ENCODE results near the gene RPL32. TPM values are rescaled to one million over a fixed set of nuclear protein-coding genes. Genes with fewer than 3 reads are reported as not detected.
A peak's percentile ranks its signal among the peaks of the same experiment; 100 is the strongest.

Gene RPL32
- total and polyA plus RNA-seq, 2 donors (not counting 3 experiments of a cell fraction or from before 2014, with no cell fraction given) = 1,075 to 1,588 TPM

DNA sequence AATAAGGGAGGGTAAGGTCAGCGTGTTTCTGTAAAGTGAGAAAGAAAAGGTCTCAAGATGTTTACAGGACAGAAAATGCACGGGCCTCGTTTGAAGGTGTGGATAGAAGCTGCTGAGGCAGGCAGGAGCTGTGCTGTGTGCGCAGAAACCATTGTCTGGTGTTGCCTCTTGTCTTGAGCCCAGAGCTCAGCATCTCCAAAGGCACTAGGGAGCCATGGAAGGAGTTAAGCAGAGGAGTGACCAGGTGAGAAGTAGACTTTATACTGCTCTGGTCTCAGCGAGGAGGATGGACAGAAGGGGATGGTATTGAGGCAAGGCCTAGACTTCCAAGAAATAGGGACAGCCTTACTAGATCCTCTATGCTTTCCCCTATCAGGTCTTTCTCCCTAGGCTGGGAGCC is 31.9 kb downstream of the RPL32 start:
- Histone ChIP-seq H3K9me1 (replicated peaks; ENCODE audit: control insufficient read depth, extremely low read depth, insufficient read depth, low read length) (no peaks in the 10 kb centered on the region), H3K4me1 (ENCODE audit: control insufficient read depth, extremely low read depth, insufficient read depth, low read length) (peaks cover 8% of the 10 kb centered on the region), H3K79me2 (ENCODE audit: control insufficient read depth, insufficient read depth, low read length) (no peaks in the 10 kb centered on the region), H3K4me2 (ENCODE audit: insufficient read depth, low read length) (peak overlapping the region; percentile 69), H4K20me1 (replicated peaks; ENCODE audit: control insufficient read depth, extremely low read depth, insufficient read depth, low read length) (no peaks in the 10 kb centered on the region), H2AFZ (ENCODE audit: low read depth, low read length) (peak overlapping the region; percentile 84), H3K4me3 (replicated peaks in 1 of 3; ENCODE audit: insufficient read depth in 1 of 3, low read depth in 1 of 3, low read length in 3 of 3) (peak overlapping the region in 2 of 3 experiments; percentile 46 to 53), H3K9ac (replicated peaks; ENCODE audit: extremely low read depth, insufficient read depth, low read length) (peak overlapping the region; percentile 33), H3K27me3 (ENCODE audit: control insufficient read depth in 2 of 2, insufficient read depth in 2 of 2, low read length in 2 of 2) (no peaks in the 10 kb centered on the region), H3K9me3 (replicated peaks; ENCODE audit: control insufficient read depth, insufficient read depth, low read length) (no peaks in the 10 kb centered on the region), H3K36me3 (ENCODE audit: control insufficient read depth in 2 of 2, extremely low read depth in 1 of 2, insufficient read depth in 2 of 2, low read length in 2 of 2) (no peaks in the 10 kb centered on the region), H3K27ac (ENCODE audit: insufficient read depth, low read depth, low read length) (no peak overlapping the region)
- TF ChIP-seq MAX (IDR thresholded peaks at IDR 0.05; ENCODE audit: insufficient read depth, insufficient read length) = no peak
- TF ChIP-seq POLR2A (IDR thresholded peaks at IDR 0.05; ENCODE audit: low read depth, low read length) = no peak
- TF ChIP-seq JUN (IDR thresholded peaks at IDR 0.05; ENCODE audit: borderline replicate concordance, insufficient read depth, insufficient read length, low read depth) = no peak
- TF ChIP-seq FOS (IDR thresholded peaks at IDR 0.05; ENCODE audit: borderline replicate concordance, insufficient read depth, low read length) = no peak
- TF ChIP-seq GATA2 (IDR thresholded peaks at IDR 0.05; ENCODE audit: insufficient read depth, insufficient read length, low read depth, low read length) = no peak
- TF ChIP-seq POLR2AphosphoS5 (IDR thresholded peaks at IDR 0.05; ENCODE audit: insufficient read depth, low read depth, low read length) = no peak
- TF ChIP-seq MYC (IDR thresholded peaks at IDR 0.05; ENCODE audit: low read depth, low read length) = no peak
- TF ChIP-seq, protein P1, sequence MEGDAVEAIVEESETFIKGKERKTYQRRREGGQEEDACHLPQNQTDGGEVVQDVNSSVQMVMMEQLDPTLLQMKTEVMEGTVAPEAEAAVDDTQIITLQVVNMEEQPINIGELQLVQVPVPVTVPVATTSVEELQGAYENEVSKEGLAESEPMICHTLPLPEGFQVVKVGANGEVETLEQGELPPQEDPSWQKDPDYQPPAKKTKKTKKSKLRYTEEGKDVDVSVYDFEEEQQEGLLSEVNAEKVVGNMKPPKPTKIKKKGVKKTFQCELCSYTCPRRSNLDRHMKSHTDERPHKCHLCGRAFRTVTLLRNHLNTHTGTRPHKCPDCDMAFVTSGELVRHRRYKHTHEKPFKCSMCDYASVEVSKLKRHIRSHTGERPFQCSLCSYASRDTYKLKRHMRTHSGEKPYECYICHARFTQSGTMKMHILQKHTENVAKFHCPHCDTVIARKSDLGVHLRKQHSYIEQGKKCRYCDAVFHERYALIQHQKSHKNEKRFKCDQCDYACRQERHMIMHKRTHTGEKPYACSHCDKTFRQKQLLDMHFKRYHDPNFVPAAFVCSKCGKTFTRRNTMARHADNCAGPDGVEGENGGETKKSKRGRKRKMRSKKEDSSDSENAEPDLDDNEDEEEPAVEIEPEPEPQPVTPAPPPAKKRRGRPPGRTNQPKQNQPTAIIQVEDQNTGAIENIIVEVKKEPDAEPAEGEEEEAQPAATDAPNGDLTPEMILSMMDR (IDR thresholded peaks at IDR 0.05; ENCODE audit: extremely low read depth in 1 of 2, insufficient read depth in 1 of 2, low read depth in 1 of 2, low read length in 2 of 2) = no peak
- TF ChIP-seq EZH2 (IDR thresholded peaks at IDR 0.05; ENCODE audit: borderline replicate concordance, low read depth, low read length, severe bottlenecking) = no peak
- dilution Hi-C loops (cut with MboI; ENCODE audit: extremely low pct_ligation_motif_present, low sequenced_read_pairs) (no loop called here), intact Hi-C loops (cut with micrococcal nuclease) (no loop called here)
- CTCF ChIA-PET = interaction anchor here (0.8 to 3.0 kb wide), 15 partner anchors 9 to 674 kb away, joined by 3 to 30 read pairs (median 5); partner anchors contain the start of genes CAND2 and RPL32
- FAIRE-seq (no peak), DNase-seq (ENCODE audit: low read depth, low spot score) (no peak)
- BruUV-seq (replicated peaks) = no TSS peak
- POLR2A ChIA-PET = interaction anchor here (1.2 kb wide), 1 partner anchor 51 kb away, joined by 4 read pairs; the partner anchor contains the start of gene TMEM40

Data from endothelial cell of umbilical vein (primary cell).